GM18505 (cell line): ENCODE data around the gene SAMD10.

Experiments used
- ATAC-seq: cut with Tn5 transposase; IDR thresholded peaks from one replicate; pipeline ENCODE4 v1.9.1; 2021; ENCODE audit not compliant: unreplicated experiment
- POLR2A ChIP-seq: IDR thresholded peaks from 4 replicates; pipeline ENCODE4 v1.6.1; 2011; ENCODE audit warnings: borderline replicate concordance; ENCODE audit not compliant: insufficient read depth, insufficient read length; ENCODE audit errors: extremely low read depth

Gene SAMD10

DNA sequence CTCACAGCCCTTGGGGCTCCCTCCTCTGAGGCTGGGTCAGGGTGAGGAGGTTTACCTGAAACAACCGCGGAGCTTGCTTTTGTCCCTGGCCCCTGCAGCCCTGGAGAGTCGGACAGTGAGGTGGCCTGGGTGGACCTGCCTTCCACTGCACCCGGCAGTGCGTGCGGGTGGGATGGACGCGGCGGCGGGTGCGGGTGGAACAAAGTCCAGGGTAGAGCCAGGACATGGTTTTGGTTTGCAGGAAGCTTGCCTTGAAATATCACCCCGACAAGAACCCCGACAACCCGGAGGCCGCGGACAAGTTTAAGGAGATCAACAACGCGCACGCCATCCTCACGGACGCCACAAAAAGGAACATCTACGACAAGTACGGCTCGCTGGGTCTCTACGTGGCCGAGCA, 50.4 kb downstream of the SAMD10 start:
- ATAC-seq, result no peak

DNA sequence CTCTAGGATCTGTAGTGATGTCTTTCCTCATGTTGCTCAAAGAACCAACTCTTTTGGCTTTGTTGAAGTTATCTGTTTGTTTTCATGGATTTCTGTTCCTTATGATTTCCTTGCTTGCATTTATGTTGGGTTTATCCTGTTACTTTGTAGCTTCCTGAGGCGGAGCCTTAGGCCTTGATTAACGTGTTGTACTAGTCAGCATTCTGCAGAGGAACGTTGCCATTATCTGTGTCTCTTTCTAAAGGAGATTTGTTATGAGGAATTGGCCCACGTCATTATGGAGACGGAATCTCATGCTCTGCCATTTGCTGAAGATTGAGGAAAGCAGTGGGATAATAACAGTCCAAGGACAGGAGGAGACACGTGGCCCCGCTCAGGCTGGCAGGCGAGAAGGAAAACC, 53.1 kb downstream of the SAMD10 start:
- no peak for TF ChIP-seq POLR2A

More for the DNA sequence above, 50.4 kb downstream of the SAMD10 start:
- no peak for TF ChIP-seq POLR2A

DNA sequence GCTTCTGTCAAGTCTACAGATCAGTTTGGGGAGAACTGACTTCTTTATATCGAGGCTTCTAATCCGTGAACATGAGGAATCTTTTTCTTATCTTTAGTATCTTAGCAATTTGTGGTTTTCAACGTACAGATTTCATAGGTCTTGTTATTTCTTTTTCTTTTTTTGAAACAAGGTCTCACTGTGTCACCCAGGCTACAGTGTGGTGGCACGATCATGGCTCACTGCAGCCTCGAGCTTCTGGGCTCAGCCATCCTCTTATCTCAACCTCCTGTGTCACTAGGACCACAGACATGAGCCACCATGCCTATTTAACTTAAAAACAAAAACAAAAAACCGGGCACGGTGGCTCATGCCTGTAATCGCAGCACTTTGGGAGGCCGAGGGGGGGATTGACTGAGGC, 55.2 kb downstream of the SAMD10 start:
- no peak for ATAC-seq
- no peak for TF ChIP-seq POLR2A

More for the DNA sequence above, 53.1 kb downstream of the SAMD10 start:
- no peak for ATAC-seq
